Measurements from ENCODE around the gene PPP2R5C. TPM values are rescaled to one million over a fixed set of nuclear protein-coding genes. Genes with fewer than 3 reads are reported as not detected.
"Not testable (repeated sequence)": the region's sequence is repeated elsewhere in the genome, so short reads cannot be mapped to it uniquely, and the experiment has no call there.

PPP2R5C gene
- total RNA-seq, 2 donors from 2014 or later: 232 to 283 TPM

- Mint-ChIP-seq H3K4me3 (no peak overlapping the region), H3K36me3 (ENCODE audit: low read depth) (no peaks in the 10 kb centered on the region), H3K27ac (no peak overlapping the region), H3K9me3 (peaks cover 6% of the 10 kb centered on the region), H3K4me1 (peaks cover 28% of the 10 kb centered on the region), H3K27me3 (no peaks in the 10 kb centered on the region)
- no peak for ATAC-seq (replicated peaks)
These were observed 27.2 kb upstream of the PPP2R5C start for GRCh38 chr14:101734246-101734847.

- no peak overlapping the region for H3K4me3 Mint-ChIP-seq
- H3K36me3 Mint-ChIP-seq (ENCODE audit: low read depth): no peaks in the 10 kb centered on the region
- peaks cover 3% of the 10 kb centered on the region for H3K9me3 Mint-ChIP-seq
- peak overlapping the region; percentile 24 for H3K27ac Mint-ChIP-seq
- no peak for ATAC-seq (replicated peaks)
- peaks cover 18% of the 10 kb centered on the region for H3K4me1 Mint-ChIP-seq
- H3K27me3 Mint-ChIP-seq: no peaks in the 10 kb centered on the region
These were observed 26.1 kb upstream of the PPP2R5C start for GRCh38 chr14:101735453-101735852.

- peak overlapping the region; percentile 24 for H3K27ac Mint-ChIP-seq
- peaks cover 4% of the 10 kb centered on the region for H3K9me3 Mint-ChIP-seq
These were observed 25.4 kb upstream of the PPP2R5C start for GRCh38 chr14:101736071-101736470.

GRCh38 chr14:101736585-101736984 is 24.9 kb upstream of the PPP2R5C start:
- H3K27ac Mint-ChIP-seq: no peak overlapping the region
- no peak for ATAC-seq (replicated peaks)
- no peak overlapping the region for H3K4me3 Mint-ChIP-seq
- H3K9me3 Mint-ChIP-seq: peaks cover 7% of the 10 kb centered on the region
- no peaks in the 10 kb centered on the region for H3K36me3 Mint-ChIP-seq (ENCODE audit: low read depth)
- peaks cover 12% of the 10 kb centered on the region for H3K4me1 Mint-ChIP-seq
- no peaks in the 10 kb centered on the region for H3K27me3 Mint-ChIP-seq

More at GRCh38 chr14:101736071-101736470, 25.4 kb upstream of the PPP2R5C start:
- H3K4me1 Mint-ChIP-seq: peaks cover 16% of the 10 kb centered on the region
- no peak overlapping the region for H3K4me3 Mint-ChIP-seq
- H3K36me3 Mint-ChIP-seq (ENCODE audit: low read depth): no peaks in the 10 kb centered on the region
- H3K27me3 Mint-ChIP-seq: no peaks in the 10 kb centered on the region
- no peak for ATAC-seq (replicated peaks)

GRCh38 chr14:101737414-101738339 is 23.8 kb upstream of the PPP2R5C start:
- H3K4me1 Mint-ChIP-seq: peaks cover 5% of the 10 kb centered on the region
- no peaks in the 10 kb centered on the region for H3K36me3 Mint-ChIP-seq (ENCODE audit: low read depth)
- H3K27ac Mint-ChIP-seq: peak overlapping the region; percentile 58
- H3K4me3 Mint-ChIP-seq: no peak overlapping the region
- peak; percentile 58 for ATAC-seq (replicated peaks)
- H3K27me3 Mint-ChIP-seq: no peaks in the 10 kb centered on the region
- peaks cover 8% of the 10 kb centered on the region for H3K9me3 Mint-ChIP-seq

- no peak for ATAC-seq (replicated peaks)
- Mint-ChIP-seq H3K4me1 (peaks cover 5% of the 10 kb centered on the region), H3K4me3 (no peak overlapping the region)
These were observed 22.7 kb upstream of the PPP2R5C start for GRCh38 chr14:101738703-101739320.

GRCh38 chr14:101739446-101740141 is 21.9 kb upstream of the PPP2R5C start:
- Mint-ChIP-seq H3K27me3 (no peaks in the 10 kb centered on the region), H3K9me3 (peaks cover 8% of the 10 kb centered on the region), H3K36me3 (ENCODE audit: low read depth) (no peaks in the 10 kb centered on the region), H3K27ac (no peak overlapping the region), H3K4me3 (no peak overlapping the region), H3K4me1 (peaks cover 5% of the 10 kb centered on the region)
- ATAC-seq (replicated peaks): no peak

More at GRCh38 chr14:101738703-101739320, 22.7 kb upstream of the PPP2R5C start:
- Mint-ChIP-seq H3K27ac (no peak overlapping the region), H3K27me3 (no peaks in the 10 kb centered on the region), H3K36me3 (ENCODE audit: low read depth) (no peaks in the 10 kb centered on the region), H3K9me3 (peaks cover 8% of the 10 kb centered on the region)

- peaks cover 5% of the 10 kb centered on the region for H3K4me1 Mint-ChIP-seq
These were observed 20.5 kb upstream of the PPP2R5C start for GRCh38 chr14:101740981-101741380.

GRCh38 chr14:101743701-101744100 is 17.8 kb upstream of the PPP2R5C start:
- Mint-ChIP-seq H3K27me3 (no peaks in the 10 kb centered on the region), H3K4me1 (no peaks in the 10 kb centered on the region), H3K9me3 (peaks cover 8% of the 10 kb centered on the region), H3K27ac (no peak overlapping the region), H3K36me3 (ENCODE audit: low read depth) (no peaks in the 10 kb centered on the region), H3K4me3 (no peak overlapping the region)
- ATAC-seq (replicated peaks): no peak

More at GRCh38 chr14:101740981-101741380, 20.5 kb upstream of the PPP2R5C start:
- H3K9me3 Mint-ChIP-seq: peaks cover 8% of the 10 kb centered on the region
- H3K27ac Mint-ChIP-seq: no peak overlapping the region
- H3K36me3 Mint-ChIP-seq (ENCODE audit: low read depth): no peaks in the 10 kb centered on the region
- ATAC-seq (replicated peaks): no peak
- no peak overlapping the region for H3K4me3 Mint-ChIP-seq
- no peaks in the 10 kb centered on the region for H3K27me3 Mint-ChIP-seq

- not testable (repeated sequence) for H3K4me1 Mint-ChIP-seq; H3K27ac Mint-ChIP-seq; H3K4me3 Mint-ChIP-seq; H3K9me3 Mint-ChIP-seq; H3K27me3 Mint-ChIP-seq; ATAC-seq (replicated peaks); H3K36me3 Mint-ChIP-seq (ENCODE audit: low read depth)
These were observed 17.1 kb upstream of the PPP2R5C start for GRCh38 chr14:101744382-101744781.

- H3K4me1 Mint-ChIP-seq; ATAC-seq (replicated peaks); H3K9me3 Mint-ChIP-seq; H3K27me3 Mint-ChIP-seq; H3K36me3 Mint-ChIP-seq (ENCODE audit: low read depth); H3K4me3 Mint-ChIP-seq; H3K27ac Mint-ChIP-seq: not testable (repeated sequence)
These were observed 11.8 kb upstream of the PPP2R5C start for GRCh38 chr14:101749756-101750155.

GRCh38 chr14:101754893-101755292 is 6.6 kb upstream of the PPP2R5C start:
- H3K36me3 Mint-ChIP-seq (ENCODE audit: low read depth): no peaks in the 10 kb centered on the region
- no peaks in the 10 kb centered on the region for H3K9me3 Mint-ChIP-seq
- H3K4me3 Mint-ChIP-seq: no peak overlapping the region
- H3K4me1 Mint-ChIP-seq: peaks cover 10% of the 10 kb centered on the region
- H3K27ac Mint-ChIP-seq: no peak overlapping the region
- H3K27me3 Mint-ChIP-seq: peaks cover 9% of the 10 kb centered on the region
- no peak for ATAC-seq (replicated peaks)

- no peaks in the 10 kb centered on the region for H3K36me3 Mint-ChIP-seq (ENCODE audit: low read depth)
- ATAC-seq (replicated peaks): no peak
These were observed 5.8 kb upstream of the PPP2R5C start for GRCh38 chr14:101755591-101756324.

More at GRCh38 chr14:101755591-101756324, 5.8 kb upstream of the PPP2R5C start:
- Mint-ChIP-seq H3K27ac (no peak overlapping the region), H3K4me3 (no peak overlapping the region), H3K9me3 (no peaks in the 10 kb centered on the region), H3K27me3 (peaks cover 9% of the 10 kb centered on the region), H3K4me1 (peaks cover 12% of the 10 kb centered on the region)

All from activated T-helper 17 cell treated with anti-CD3 and anti-CD28 coated beads, Interleukin-2, amount 50 U/mL, for 72 hours (primary cell).